GM18909 (cell line): ENCODE data around the gene SLC34A1.
"Not testable (repeated sequence)": the region's sequence is repeated elsewhere in the genome, so short reads cannot be mapped to it uniquely, and the experiment has no call there.

Experiments used
- ATAC-seq: cut with Tn5 transposase; IDR thresholded peaks from one replicate; pipeline ENCODE4 v1.9.1; 2021; ENCODE audit warnings: mild to moderate bottlenecking; ENCODE audit not compliant: unreplicated experiment, poor library complexity

The SLC34A1 gene, protein sequence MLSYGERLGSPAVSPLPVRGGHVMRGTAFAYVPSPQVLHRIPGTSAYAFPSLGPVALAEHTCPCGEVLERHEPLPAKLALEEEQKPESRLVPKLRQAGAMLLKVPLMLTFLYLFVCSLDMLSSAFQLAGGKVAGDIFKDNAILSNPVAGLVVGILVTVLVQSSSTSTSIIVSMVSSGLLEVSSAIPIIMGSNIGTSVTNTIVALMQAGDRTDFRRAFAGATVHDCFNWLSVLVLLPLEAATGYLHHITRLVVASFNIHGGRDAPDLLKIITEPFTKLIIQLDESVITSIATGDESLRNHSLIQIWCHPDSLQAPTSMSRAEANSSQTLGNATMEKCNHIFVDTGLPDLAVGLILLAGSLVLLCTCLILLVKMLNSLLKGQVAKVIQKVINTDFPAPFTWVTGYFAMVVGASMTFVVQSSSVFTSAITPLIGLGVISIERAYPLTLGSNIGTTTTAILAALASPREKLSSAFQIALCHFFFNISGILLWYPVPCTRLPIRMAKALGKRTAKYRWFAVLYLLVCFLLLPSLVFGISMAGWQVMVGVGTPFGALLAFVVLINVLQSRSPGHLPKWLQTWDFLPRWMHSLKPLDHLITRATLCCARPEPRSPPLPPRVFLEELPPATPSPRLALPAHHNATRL

GRCh38 chr5:177384134-177384533, at the start of gene SLC34A1:
Gene SLC34A1, plus strand, starts transcription at chr5:177384434. Its CDS starts 1,308 bp downstream, at chr5:177385742.
- no peak for ATAC-seq

DNA sequence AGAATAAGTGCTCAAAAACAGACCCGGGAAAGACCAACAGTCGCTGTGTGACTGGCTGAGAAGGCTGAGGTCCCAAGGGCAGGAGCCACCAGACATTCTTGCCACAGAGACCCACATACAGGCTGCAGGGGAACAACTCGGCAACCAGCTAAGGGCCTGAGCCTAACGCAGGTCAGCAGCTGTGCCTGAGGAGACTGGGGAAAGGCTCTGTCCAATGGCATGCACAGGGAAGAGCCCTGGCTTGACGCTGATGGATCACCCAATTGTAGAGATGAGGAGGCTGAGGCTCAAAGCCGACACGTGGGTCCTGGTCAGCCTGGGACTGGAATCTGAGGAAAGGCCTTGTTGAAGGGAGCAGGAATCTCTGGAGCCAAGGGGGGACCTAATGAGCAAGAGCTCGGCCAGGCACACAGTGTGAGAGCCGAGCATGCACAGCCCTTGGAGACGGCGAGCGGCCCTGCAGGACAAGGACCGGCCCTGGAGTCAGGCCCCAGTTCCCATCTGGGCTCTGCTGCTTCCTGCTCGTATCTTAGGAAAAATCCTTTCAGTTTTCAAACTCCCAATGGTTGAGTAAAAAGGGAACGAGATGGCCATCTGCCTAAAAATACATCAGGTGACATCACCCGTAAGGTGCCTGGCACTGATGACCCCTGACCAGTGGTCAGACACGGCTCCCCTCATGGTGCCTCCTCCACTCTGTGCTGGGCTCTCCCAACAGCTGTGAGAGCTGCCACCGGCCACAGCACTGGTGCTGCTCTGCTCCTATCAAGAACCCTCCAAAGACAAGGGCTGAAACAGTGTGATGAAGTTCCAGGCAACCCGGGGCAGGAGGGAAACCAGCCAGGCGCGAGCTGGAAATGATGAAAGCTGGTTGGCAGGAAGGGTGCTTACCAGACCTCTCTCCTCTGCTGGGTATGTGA, 49.2 kb upstream of the SLC34A1 start:
- ATAC-seq = no peak

DNA sequence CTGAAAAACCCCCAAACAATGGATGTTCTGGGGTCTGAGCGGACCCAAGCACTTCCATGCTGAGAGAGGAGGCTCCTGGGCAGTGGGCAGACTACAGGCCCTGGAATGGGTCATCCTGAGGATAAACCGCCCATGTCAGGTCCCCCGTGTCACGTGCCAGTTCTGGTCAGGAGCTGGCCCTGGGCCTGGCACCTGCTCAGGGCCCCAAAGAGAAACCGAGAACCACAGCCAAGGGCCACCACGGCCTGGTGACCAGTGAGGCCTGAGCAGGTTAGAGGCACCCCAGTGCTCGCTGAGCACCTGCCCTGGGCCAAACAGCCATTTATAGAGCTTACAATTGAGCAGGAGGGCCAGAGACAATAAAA, 48.6 kb upstream of the SLC34A1 start:
- ATAC-seq = no peak

DNA sequence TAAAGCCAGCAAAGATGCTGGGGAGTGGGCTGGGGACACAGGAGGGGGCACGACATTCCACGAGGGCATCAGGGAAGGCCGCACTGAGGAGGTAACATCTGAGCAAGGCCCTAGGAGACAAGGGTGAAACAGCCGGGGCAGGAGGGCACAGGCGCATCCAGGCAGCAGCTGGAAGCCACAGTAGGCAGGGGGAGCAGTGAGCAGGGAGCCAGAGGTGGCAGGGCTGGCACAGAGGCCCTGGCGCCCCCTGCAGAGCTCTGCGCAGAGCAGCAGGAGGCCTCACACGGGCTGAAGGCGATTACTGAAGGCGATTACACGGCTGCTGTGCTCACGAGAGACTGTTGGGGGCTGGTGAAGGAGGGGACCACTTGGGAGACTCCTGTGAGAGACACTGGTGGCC, 48.1 kb upstream of the SLC34A1 start:
- no peak for ATAC-seq

GRCh38 chr5:177336603-177337494, 47.4 kb upstream of the SLC34A1 start:
- ATAC-seq = no peak

DNA sequence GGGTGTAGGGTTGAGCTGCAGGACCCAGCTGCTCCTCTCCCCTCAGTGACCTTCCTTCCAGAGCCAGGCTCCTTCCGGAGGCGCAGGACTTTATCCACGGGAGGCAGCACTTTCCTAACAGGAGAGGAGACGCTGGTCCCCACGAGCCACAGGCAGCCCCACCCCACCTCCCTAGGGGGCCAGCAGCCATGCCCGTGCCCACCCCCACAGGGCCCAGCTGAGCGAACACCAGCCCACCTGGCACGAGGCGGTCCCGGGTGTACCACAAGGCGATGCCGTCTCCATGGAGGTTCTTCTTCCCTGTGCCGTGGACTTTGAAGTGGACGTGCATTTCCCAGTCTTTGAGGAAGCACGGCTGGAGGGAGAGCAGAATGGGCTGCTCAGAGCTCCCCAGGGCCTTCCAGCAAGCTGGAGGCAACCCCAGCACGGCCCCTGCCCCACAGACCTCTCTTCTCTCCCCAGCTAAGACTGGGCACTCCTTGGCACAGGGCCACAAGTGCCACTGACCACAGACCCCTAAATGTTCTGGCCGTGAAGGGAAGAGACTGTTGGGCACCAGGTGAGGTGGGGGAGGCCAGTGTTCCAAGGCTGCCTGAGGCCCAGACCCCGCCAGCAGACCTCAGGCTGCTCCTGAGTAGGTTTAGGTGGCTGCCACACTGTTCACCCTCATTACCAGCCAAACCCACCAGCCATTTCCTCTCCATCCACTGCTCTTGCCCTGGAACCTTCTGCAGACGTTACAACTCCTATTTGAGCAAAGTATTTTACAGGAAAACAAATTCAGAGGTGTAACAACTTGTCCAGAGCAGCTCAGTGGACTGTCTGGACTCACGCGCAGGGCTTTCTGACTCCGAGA, 45.8 kb upstream of the SLC34A1 start:
- ATAC-seq = no peak

GRCh38 chr5:177339107-177339638, 45.1 kb upstream of the SLC34A1 start:
- no peak for ATAC-seq

GRCh38 chr5:177343000-177343399, 41.2 kb upstream of the SLC34A1 start:
- ATAC-seq = not testable (repeated sequence)

GRCh38 chr5:177343777-177344176, 40.5 kb upstream of the SLC34A1 start:
- no peak for ATAC-seq

GRCh38 chr5:177344891-177345290, 39.3 kb upstream of the SLC34A1 start:
- ATAC-seq = no peak

DNA sequence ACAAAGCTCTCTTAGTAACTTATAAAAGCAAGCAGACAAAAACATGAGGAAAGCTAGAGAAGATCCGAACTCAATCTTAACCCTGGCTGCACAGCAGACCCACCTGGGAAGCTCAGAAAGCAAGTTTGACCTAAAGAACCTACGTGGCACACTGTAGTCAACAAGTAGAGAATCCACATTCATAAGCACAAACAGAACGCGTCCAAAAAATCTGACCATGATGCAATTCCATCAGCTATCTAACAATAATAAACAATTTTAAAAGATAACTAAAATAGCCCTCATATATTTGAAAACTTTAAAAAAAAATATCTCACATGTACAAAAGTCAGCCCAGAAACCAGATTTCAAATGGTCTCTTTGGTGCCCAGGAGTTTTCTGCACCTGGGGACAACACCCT, 37.4 kb upstream of the SLC34A1 start:
- no peak for ATAC-seq

DNA sequence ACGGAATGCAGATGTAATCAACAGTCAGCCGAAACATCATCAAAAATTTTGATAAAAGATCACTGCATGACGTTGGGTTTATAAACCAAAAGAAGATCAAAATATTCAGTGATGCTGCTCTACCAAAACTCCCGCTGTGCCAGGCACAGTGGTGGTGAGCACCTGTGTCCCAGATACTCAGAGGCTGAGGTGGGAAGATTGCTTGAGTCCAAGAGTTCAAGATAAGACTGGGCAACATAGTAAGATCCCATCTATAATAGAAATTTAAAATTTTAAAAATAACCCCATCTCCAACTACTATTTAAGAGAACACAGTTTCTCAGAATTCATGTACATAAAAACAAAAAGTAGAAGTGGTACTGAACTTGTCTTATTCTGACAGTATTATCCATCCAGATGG, 36.5 kb upstream of the SLC34A1 start:
- ATAC-seq = no peak

DNA sequence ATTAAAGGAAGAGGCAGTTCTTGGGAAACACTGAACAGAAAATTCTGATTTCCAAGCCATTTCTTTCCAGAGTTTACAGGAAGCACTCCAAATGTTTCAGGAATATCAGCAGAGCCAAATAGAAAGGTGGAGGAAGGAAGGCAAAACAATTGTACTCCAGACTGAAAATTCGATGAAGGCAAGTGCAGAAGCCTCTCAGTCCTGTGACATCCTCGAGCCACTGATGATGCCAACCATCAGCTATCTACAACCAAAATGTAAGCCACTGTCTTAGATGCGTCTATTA, 34.9 kb upstream of the SLC34A1 start:
- no peak for ATAC-seq

GRCh38 chr5:177349762-177350161, 34.5 kb upstream of the SLC34A1 start:
- ATAC-seq = no peak

DNA sequence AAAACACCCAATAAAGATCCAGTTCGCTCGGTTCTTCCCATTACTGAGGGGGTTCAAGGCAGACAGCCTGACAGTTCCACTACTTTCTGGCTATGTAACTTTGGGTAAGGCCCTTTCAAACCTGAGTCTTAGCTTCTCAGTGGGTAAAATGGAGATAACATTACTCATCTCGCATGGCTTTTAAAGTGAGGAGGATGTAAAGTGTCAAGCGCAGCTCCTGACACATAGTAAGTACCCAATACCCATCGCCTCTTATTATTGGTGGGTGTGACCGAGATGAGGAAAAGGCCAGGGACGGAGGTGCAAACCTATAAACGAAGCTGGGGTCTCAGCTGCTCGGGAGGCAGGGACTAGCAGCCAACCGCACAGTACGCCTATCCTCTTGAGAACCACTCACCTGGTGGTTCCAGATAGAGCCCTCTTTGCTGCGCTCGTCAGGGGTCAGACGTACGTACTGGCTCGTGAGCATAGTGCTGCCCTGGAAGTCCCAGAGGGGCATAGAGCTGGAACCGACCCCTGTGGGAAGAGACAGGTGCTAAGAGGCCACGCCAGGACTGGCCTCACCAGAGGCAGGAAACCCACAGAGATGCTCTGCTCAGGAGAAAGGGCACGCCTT, 33.4 kb upstream of the SLC34A1 start:
- no peak for ATAC-seq

DNA sequence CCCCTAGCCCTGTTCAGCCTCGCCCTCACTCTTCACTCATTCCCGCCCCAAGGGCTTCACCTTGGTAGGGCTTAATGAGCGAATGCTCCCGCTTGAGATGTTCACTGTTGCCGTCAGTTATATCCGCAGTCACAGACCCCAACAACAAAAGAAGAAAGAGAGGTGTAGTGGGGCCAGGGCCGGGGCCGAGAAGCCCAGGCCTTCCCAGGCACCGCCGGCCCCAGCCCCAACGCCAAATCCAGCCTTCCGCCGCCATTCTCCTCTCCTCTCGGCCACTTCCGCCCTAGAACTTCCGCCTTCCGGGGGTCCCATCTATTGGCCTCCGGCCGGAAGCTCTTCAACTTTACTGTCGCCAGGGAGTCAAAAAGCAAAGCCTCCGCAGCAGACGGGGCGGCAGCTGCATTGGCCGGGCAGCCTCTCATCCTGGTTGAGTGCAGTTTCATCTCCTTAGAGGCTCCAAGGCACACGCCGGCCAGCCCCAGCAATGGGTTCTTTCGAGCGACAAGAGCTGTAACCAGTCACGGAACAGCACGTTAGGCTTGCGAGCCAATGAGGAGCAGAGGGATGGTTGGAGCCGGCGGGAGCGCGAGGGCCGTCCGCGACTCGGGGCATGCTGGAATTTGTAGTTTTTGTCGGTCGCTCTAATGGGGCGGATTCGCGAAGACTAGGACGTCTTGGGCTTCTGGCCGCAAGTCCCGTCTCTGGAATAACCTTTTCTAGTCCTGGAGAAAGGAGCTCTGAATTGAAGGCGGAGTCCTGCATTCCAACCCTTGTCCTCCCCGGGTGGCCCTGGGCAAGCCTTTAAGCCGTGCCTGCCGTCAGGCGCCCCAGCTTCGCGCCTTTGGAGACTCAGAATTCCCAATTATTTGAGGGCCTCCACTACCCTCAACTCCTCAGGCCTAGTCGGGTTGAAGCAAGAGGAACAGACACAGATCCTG, 32.6 kb upstream of the SLC34A1 start, which contains the start of gene LMAN2:
Gene LMAN2, minus strand, starts transcription at position 277 of the 938 bp plus-strand sequence. Its CDS starts 21 bp downstream, at position 256.
- peak; percentile 92 for ATAC-seq

DNA sequence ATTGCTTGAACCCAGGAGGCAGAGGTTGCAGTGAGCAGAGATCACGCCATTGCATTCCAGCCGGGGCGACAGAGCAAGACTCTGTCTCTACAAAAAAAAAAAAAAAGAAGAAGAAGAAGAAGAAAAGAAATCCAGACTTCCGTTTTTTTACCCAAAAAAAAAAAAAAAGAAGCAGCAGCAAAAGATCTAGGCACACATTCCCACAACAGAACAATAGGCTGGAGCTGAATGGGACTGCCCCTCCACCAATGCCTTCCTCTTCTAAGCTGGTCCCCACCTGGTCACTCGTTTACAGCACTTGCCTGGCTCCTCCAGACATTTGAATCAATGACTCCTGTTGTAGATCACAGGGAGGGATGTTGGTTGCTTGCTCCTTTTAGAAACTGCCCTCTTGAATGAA, 31.1 kb upstream of the SLC34A1 start:
- no peak for ATAC-seq
